HG03045 (cell line): Measurements from ENCODE around the gene SMIM24.
"Not testable (repeated sequence)": the region's sequence is repeated elsewhere in the genome, so short reads cannot be mapped to it uniquely, and the experiment has no call there.

Experiments used
- ATAC-seq: cut with Tn5 transposase; IDR thresholded peaks from one replicate; pipeline ENCODE4 v1.9.1; 2021; ENCODE audit warnings: mild to moderate bottlenecking, moderate library complexity; ENCODE audit not compliant: unreplicated experiment

Gene SMIM24

GRCh38 chr19:3515891-3516422 lies 35.6 kb upstream of the SMIM24 start:
- ATAC-seq, result no peak

GRCh38 chr19:3514930-3515329 lies 34.6 kb upstream of the SMIM24 start:
- no peak for ATAC-seq

- no peak for ATAC-seq
These were observed 33.2 kb upstream of the SMIM24 start for GRCh38 chr19:3513229-3514140.

GRCh38 chr19:3512562-3513228 lies 32.4 kb upstream of the SMIM24 start:
- no peak for ATAC-seq

GRCh38 chr19:3511506-3512251 lies 31.4 kb upstream of the SMIM24 start:
- no peak for ATAC-seq

GRCh38 chr19:3510727-3511126 lies 30.4 kb upstream of the SMIM24 start:
- ATAC-seq, result no peak

GRCh38 chr19:3509566-3509989 lies 29.3 kb upstream of the SMIM24 start:
- ATAC-seq, result no peak

- ATAC-seq, result no peak
These were observed 28.6 kb upstream of the SMIM24 start for GRCh38 chr19:3508771-3509535.

- not testable (repeated sequence) for ATAC-seq
These were observed 27.9 kb upstream of the SMIM24 start for GRCh38 chr19:3508121-3508661.

- ATAC-seq, result no peak
These were observed 27.2 kb upstream of the SMIM24 start for GRCh38 chr19:3507371-3508120.

GRCh38 chr19:3506384-3507340 lies 26.3 kb upstream of the SMIM24 start:
- peak; percentile 31 for ATAC-seq

GRCh38 chr19:3505598-3506383 lies 25.5 kb upstream of the SMIM24 start, which contains the start of gene FZR1:
FZR1 (plus strand) TSS chr19:3506311; CDS start chr19:3522990, 16,679 bp downstream.
- peak; percentile 85 for ATAC-seq

GRCh38 chr19:3504735-3505134 lies 24.4 kb upstream of the SMIM24 start:
- no peak for ATAC-seq

GRCh38 chr19:3503036-3503572 lies 22.8 kb upstream of the SMIM24 start:
- no peak for ATAC-seq

- ATAC-seq, result no peak
These were observed 21.5 kb upstream of the SMIM24 start for GRCh38 chr19:3501780-3502179.

- peak; percentile 75 for ATAC-seq
These were observed 20.2 kb upstream of the SMIM24 start, which contains the start of gene DOHH for GRCh38 chr19:3500429-3501101. DOHH (minus strand) TSS chr19:3500674; CDS start chr19:3496814, 3,860 bp downstream.
